SK-N-SH (cell line): Measurements from ENCODE around the gene PCBP3. TPM values are rescaled to one million over a fixed set of nuclear protein-coding genes. Genes with fewer than 3 reads are reported as not detected.

Experiments
- CTCF ChIA-PET: fragments of 300-600, 350-600 bp; formaldehyde crosslinking; extraction: SDS; loops from one replicate; lab custom pipeline; 2021; lab: Yijun Ruan, JAX
- POLR2A ChIA-PET: fragments of 350-600 bp; sonication (Branson Sonifier 250); formaldehyde crosslinking; extraction: SDS; loops from one replicate; lab custom pipeline; 2020; ENCODE audit warnings: antibody characterized with exemption, inconsistent platforms; lab: Yijun Ruan, JAX
- DNase-seq: peaks from one replicate; pipeline ENCODE4 v3.0.0; 2012
- H2AFZ ChIP-seq: fragments of 200-600 bp; sonication (generic); 2 replicates; pipeline ENCODE4 v1.8.1; 2016; ENCODE audit warnings: antibody characterized with exemption, mild to moderate bottlenecking, low read depth
- H3F3A ChIP-seq: fragments of 200-600 bp; sonication (generic); replicated peaks from 2 replicates; pipeline ENCODE3; 2016; ENCODE audit warnings: antibody characterized with exemption, mild to moderate bottlenecking; ENCODE audit not compliant: insufficient read depth
- H3K27ac ChIP-seq, 2 experiments: fragments of 200-500 bp in 1 of 2; fragments of 200-600 bp in 1 of 2; sonication (Bioruptor generic) in 1 of 2; sonication (generic), shearing (Covaris generic) in 1 of 2; 2 replicates each; pipeline versions ENCODE4 v1.5.1 to v1.6.1; 2014 to 2016; ENCODE audit warnings: low read depth in 2 of 2, inconsistent platforms in 1 of 2, low read length in 1 of 2, mild to moderate bottlenecking in 1 of 2, mixed read lengths in 1 of 2
- H3K27me3 ChIP-seq: fragments of 200-600 bp; sonication (generic), shearing (Covaris generic); 2 replicates; pipeline ENCODE4 v1.6.1; 2016; ENCODE audit warnings: mixed run types; ENCODE audit not compliant: insufficient read depth
- H3K36me3 ChIP-seq, 2 experiments: fragments of 200-500 bp in 1 of 2; fragments of 200-600 bp in 1 of 2; sonication (Bioruptor generic) in 1 of 2; sonication (generic) in 1 of 2; replicated peaks in 1 of 2; 2 replicates each; pipeline versions ENCODE3 to v1.5.1; 2014 to 2016; ENCODE audit warnings: low read length in 1 of 2, mild to moderate bottlenecking in 1 of 2; ENCODE audit not compliant: insufficient read depth in 2 of 2, control insufficient read depth in 1 of 2
- H3K4me1 ChIP-seq, 2 experiments: fragments of 200-500 bp in 1 of 2; fragments of 200-600 bp in 1 of 2; sonication (Bioruptor generic) in 1 of 2; sonication (generic), shearing (Covaris generic) in 1 of 2; 2 replicates each; pipeline versions ENCODE4 v1.5.1 to v1.6.1; 2014 to 2016; ENCODE audit warnings: low read depth in 1 of 2, low read length in 1 of 2, mixed run types in 1 of 2; ENCODE audit not compliant: insufficient read depth in 2 of 2, control insufficient read depth in 1 of 2
- H3K4me2 ChIP-seq: fragments of 200-600 bp; sonication (generic), shearing (Covaris generic); 2 replicates; pipeline ENCODE4 v1.6.1; 2017; ENCODE audit warnings: mixed run types
- H3K4me3 ChIP-seq, 2 experiments: fragments of 200-500 bp in 1 of 2; fragments of 200-600 bp in 1 of 2; sonication (Bioruptor generic) in 1 of 2; sonication (generic), shearing (Covaris generic) in 1 of 2; 2 replicates each; pipeline versions ENCODE4 v1.5.1 to v1.8.1; 2014 to 2016; ENCODE audit warnings: low read depth in 2 of 2, inconsistent platforms in 1 of 2, low read length in 1 of 2, mild to moderate bottlenecking in 1 of 2, mixed read lengths in 1 of 2, moderate library complexity in 1 of 2
- H3K79me2 ChIP-seq: fragments of 200-600 bp; sonication (generic); 2 replicates; pipeline ENCODE4 v1.8.1; 2017; ENCODE audit warnings: mild to moderate bottlenecking; ENCODE audit not compliant: insufficient read depth
- H3K9ac ChIP-seq: fragments of 200-600 bp; sonication (generic); 2 replicates; pipeline ENCODE4 v1.6.1; 2017; ENCODE audit warnings: mixed run types
- H3K9me2 ChIP-seq: fragments of 200-600 bp; sonication (generic); 2 replicates; pipeline ENCODE4 v1.6.1; 2017; ENCODE audit warnings: mixed run types
- H3K9me3 ChIP-seq: fragments of 200-600 bp; sonication (generic); 2 replicates; pipeline ENCODE4 v1.6.1; 2017; ENCODE audit warnings: mixed run types, mild to moderate bottlenecking, moderate library complexity
- H4K20me1 ChIP-seq: fragments of 200-600 bp; sonication (generic); 2 replicates; pipeline ENCODE4 v1.6.1; 2017; ENCODE audit warnings: mild to moderate bottlenecking, mixed run types; ENCODE audit not compliant: insufficient read depth
- CHD2 ChIP-seq: fragments of 150-350 bp; IDR thresholded peaks from 2 replicates; pipeline ENCODE4 v1.6.1; 2018; ENCODE audit warnings: low read length; ENCODE audit not compliant: partially characterized antibody
- ELF1 ChIP-seq: IDR thresholded peaks from 2 replicates; pipeline ENCODE4 v1.4.0; 2012
- EP300 ChIP-seq, 2 experiments: IDR thresholded peaks; 2 replicates each; pipeline versions ENCODE4 v1.4.0 to v1.6.1; 2012; ENCODE audit warnings: borderline replicate concordance in 1 of 2, low read depth in 1 of 2, low read length in 1 of 2
- FOSL2 ChIP-seq: IDR thresholded peaks from 2 replicates; pipeline ENCODE4 v1.4.0; 2012; ENCODE audit warnings: low read depth, mild to moderate bottlenecking, moderate library complexity, borderline replicate concordance
- GABPA ChIP-seq: IDR thresholded peaks from 2 replicates; pipeline ENCODE4 v1.4.0; 2012; ENCODE audit warnings: low read depth, mild to moderate bottlenecking
- GATA2 ChIP-seq: sonication (generic); formaldehyde crosslinking; IDR thresholded peaks from 2 replicates; pipeline ENCODE4 v1.5.0; 2020; ENCODE audit warnings: mild to moderate bottlenecking, missing genetic modification reagents
- IRF3 ChIP-seq: fragments of 150-350 bp; IDR thresholded peaks from 2 replicates; pipeline ENCODE4 v1.6.1; 2016; ENCODE audit warnings: mild to moderate bottlenecking, low read depth, low read length
- MAX ChIP-seq: IDR thresholded peaks from 2 replicates; pipeline ENCODE4 v1.4.0; 2012; ENCODE audit warnings: low read depth
- MXI1 ChIP-seq: IDR thresholded peaks from 2 replicates; pipeline ENCODE4 v1.6.1; 2012; ENCODE audit warnings: mild to moderate bottlenecking, low read depth, low read length, improper control_type of control experiment
- RFX5 ChIP-seq: IDR thresholded peaks from 2 replicates; pipeline ENCODE4 v1.6.1; 2012; ENCODE audit warnings: mild to moderate bottlenecking, improper control_type of control experiment, low read length
- SIN3A ChIP-seq: IDR thresholded peaks from 2 replicates; pipeline ENCODE4 v1.6.1; 2012; ENCODE audit warnings: low read depth, mild to moderate bottlenecking, low read length, moderate library complexity, borderline replicate concordance
- SMC3 ChIP-seq: IDR thresholded peaks from 2 replicates; pipeline ENCODE4 v1.6.1; 2012; ENCODE audit warnings: low read depth, low read length, improper control_type of control experiment
- TAF1 ChIP-seq: IDR thresholded peaks from 2 replicates; pipeline ENCODE4 v1.6.1; 2012; ENCODE audit warnings: low read depth, mild to moderate bottlenecking, low read length, moderate library complexity, borderline replicate concordance
- TEAD4 ChIP-seq: IDR thresholded peaks from 2 replicates; pipeline ENCODE4 v1.4.0; 2012; ENCODE audit warnings: mild to moderate bottlenecking, borderline replicate concordance; ENCODE audit not compliant: insufficient read depth
- USF2 ChIP-seq: fragments of 150-350 bp; IDR thresholded peaks from 2 replicates; pipeline ENCODE4 v1.6.1; 2017; ENCODE audit warnings: antibody characterized with exemption, low read length, low read depth, borderline replicate concordance
- ZBTB33 ChIP-seq: IDR thresholded peaks from 2 replicates; pipeline ENCODE4 v1.4.0; 2012; ENCODE audit warnings: low read depth, borderline replicate concordance
- WGBS: methylation state at CpG from one replicate; pipeline ENCODE4 v1.1.6; 2017; ENCODE audit warnings: low lambda C conversion rate; 5-methylcytosine and 5-hydroxymethylcytosine counted together
- polyA plus RNA-seq, 3 experiments: library from polyadenylated mRNA; depleted of rRNA; stranded (reverse); fragments of >200 nt; gene quantifications; 2 replicates each; pipeline ENCODE4 v1.2.3, GENCODE V29; 2012

Gene PCBP3
- polyA plus RNA-seq, 1 of the 3 experiments (the other 2 are of a cell fraction), result 9.5 TPM

- H3K79me2 ChIP-seq, result no peaks in the 10 kb centered on the region
- 75% methylated on average over 3 of the region's 7 CpGs for WGBS
Measured at GRCh38 chr21:45801129-45801964, 157.8 kb downstream of the PCBP3 start.

More at GRCh38 chr21:45801129-45801964, 157.8 kb downstream of the PCBP3 start:
- no peak for DNase-seq
- Histone ChIP-seq H3K27me3 (no peaks in the 10 kb centered on the region), H2AFZ (no peak overlapping the region), H3K36me3 (no peaks in the 10 kb centered on the region), H3K4me2 (no peak overlapping the region), H4K20me1 (no peaks in the 10 kb centered on the region), H3K27ac (no peak overlapping the region), H3F3A (no peaks in the 10 kb centered on the region), H3K9me2 (no peaks in the 10 kb centered on the region), H3K9ac (no peak overlapping the region), H3K4me1 (peaks cover 0 to 40% of the 10 kb centered on the region in 2 experiments; a peak in 1 of 4 replicates), H3K4me3 (no peak overlapping the region), H3K9me3 (no peaks in the 10 kb centered on the region)
- TF ChIP-seq GABPA (no peak), MXI1 (no peak), TEAD4 (no peak), FOSL2 (no peak), ZBTB33 (no peak), SIN3A (no peak), RFX5 (no peak), SMC3 (no peak), TAF1 (no peak), IRF3 (no peak), ELF1 (no peak), GATA2 (CRISPR knock-in tag) (no peak), CHD2 (no peak), USF2 (no peak), EP300 (IDR thresholded peaks at IDR 0.05; ENCODE audit: borderline replicate concordance in 1 of 2, low read depth in 1 of 2, low read length in 1 of 2) (no peak), MAX (no peak)
- POLR2A ChIA-PET, result no interaction called here
- CTCF ChIA-PET, result interaction anchor here (1.5 kb wide), 1 partner anchor 245 kb away, joined by 3 read pairs; no protein-coding TSS in a partner anchor
